ENCODE measurements around the gene TMEM94.

GRCh38 chr17:75531721-75532072 lies 75.3 kb downstream of the TMEM94 start:
- no peak for TF ChIP-seq CTCF (IDR thresholded peaks at IDR 0.05)
- no peak for TF ChIP-seq POLR2AphosphoS5 (IDR thresholded peaks at IDR 0.05; ENCODE audit: low read depth, low read length)
- TF ChIP-seq, protein P1, sequence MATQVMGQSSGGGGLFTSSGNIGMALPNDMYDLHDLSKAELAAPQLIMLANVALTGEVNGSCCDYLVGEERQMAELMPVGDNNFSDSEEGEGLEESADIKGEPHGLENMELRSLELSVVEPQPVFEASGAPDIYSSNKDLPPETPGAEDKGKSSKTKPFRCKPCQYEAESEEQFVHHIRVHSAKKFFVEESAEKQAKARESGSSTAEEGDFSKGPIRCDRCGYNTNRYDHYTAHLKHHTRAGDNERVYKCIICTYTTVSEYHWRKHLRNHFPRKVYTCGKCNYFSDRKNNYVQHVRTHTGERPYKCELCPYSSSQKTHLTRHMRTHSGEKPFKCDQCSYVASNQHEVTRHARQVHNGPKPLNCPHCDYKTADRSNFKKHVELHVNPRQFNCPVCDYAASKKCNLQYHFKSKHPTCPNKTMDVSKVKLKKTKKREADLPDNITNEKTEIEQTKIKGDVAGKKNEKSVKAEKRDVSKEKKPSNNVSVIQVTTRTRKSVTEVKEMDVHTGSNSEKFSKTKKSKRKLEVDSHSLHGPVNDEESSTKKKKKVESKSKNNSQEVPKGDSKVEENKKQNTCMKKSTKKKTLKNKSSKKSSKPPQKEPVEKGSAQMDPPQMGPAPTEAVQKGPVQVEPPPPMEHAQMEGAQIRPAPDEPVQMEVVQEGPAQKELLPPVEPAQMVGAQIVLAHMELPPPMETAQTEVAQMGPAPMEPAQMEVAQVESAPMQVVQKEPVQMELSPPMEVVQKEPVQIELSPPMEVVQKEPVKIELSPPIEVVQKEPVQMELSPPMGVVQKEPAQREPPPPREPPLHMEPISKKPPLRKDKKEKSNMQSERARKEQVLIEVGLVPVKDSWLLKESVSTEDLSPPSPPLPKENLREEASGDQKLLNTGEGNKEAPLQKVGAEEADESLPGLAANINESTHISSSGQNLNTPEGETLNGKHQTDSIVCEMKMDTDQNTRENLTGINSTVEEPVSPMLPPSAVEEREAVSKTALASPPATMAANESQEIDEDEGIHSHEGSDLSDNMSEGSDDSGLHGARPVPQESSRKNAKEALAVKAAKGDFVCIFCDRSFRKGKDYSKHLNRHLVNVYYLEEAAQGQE (IDR thresholded peaks at IDR 0.05; ENCODE audit: insufficient read depth in 1 of 2, low read depth in 2 of 2, low read length in 1 of 2) = no peak
- TF ChIP-seq TCF7L2 (IDR thresholded peaks at IDR 0.05; ENCODE audit: low read depth, low read length) = no peak
- TF ChIP-seq SIN3A (IDR thresholded peaks at IDR 0.05; ENCODE audit: borderline replicate concordance, insufficient read depth, low read depth, low read length) = no peak
